Activated naive CD8-positive, alpha-beta T cell treated with anti-CD3 and anti-CD28 coated beads, Interleukin-2, amount 50 U/mL, for 16 hours (primary cell): ENCODE measurements around the gene HOXC10.

Experiments
- DNase-seq: peaks from one replicate; pipeline ENCODE4 v3.0.0-alpha.2; 2020; ENCODE audit warnings: low read depth, low spot score

The HOXC10 gene

GRCh38 chr12:54029529-54030441 lies 44.8 kb downstream of the HOXC10 start:
- DNase-seq: no peak

GRCh38 chr12:54030442-54030801 lies 45.5 kb downstream of the HOXC10 start:
- DNase-seq: no peak

DNA sequence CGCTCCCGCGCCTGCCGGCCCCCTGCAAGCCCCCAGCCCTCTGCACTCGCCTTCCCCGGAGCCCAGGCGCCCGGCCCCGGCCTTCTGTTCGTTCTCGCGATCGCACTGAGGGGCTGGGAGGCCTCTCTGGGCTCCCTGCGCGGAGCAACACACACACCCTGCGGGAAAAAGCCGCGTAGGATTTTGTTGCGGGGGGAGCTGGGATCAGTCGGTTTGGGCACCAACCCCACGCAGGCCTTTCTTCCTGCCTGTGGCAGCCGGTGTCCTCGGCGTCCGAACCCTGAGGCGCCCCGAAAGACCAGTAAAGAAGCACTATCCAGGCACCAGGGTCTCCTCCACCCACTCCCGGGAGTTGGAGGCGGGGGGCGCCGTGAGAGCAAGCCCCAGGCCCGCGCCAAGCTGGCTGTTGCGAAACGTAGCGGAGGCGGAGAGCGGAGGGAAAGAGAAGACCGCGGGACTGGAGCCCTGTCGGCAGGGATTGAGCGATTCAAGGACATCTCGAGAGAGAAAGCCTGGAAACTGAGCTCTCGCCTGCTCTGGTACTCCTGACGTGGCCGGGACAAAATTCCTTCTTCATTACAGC lies 46.0 kb downstream of the HOXC10 start:
- no peak for DNase-seq

DNA sequence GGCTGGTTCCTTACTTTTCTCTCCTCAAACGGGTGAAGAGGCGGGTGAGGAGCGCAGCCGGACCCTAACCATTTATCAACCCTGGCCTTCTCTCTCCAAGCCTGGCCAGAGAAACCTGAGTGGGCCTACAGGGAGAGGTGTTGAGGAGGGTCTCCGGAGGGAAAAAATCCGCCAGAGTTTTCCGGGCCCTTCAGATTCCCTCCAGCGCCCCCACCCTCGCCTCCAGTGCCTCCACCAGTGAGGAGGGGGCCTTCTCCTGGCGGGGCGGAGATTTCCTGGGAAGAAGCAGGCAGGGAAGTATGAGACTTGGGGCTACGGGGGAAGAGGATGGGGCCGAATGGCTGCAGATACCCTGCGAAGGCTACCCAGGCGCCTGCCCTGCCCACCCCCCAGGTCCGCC lies 46.5 kb downstream of the HOXC10 start:
- no peak for DNase-seq

- no peak for DNase-seq
Observed at GRCh38 chr12:54032086-54032619, 47.2 kb downstream of the HOXC10 start.

- DNase-seq: peak; percentile 40
Observed at GRCh38 chr12:54032627-54033100, 47.7 kb downstream of the HOXC10 start, which contains the start of gene HOXC5. Gene HOXC5, plus strand, starts transcription at chr12:54033050. Its CDS starts 73 bp downstream, at chr12:54033123.

DNA sequence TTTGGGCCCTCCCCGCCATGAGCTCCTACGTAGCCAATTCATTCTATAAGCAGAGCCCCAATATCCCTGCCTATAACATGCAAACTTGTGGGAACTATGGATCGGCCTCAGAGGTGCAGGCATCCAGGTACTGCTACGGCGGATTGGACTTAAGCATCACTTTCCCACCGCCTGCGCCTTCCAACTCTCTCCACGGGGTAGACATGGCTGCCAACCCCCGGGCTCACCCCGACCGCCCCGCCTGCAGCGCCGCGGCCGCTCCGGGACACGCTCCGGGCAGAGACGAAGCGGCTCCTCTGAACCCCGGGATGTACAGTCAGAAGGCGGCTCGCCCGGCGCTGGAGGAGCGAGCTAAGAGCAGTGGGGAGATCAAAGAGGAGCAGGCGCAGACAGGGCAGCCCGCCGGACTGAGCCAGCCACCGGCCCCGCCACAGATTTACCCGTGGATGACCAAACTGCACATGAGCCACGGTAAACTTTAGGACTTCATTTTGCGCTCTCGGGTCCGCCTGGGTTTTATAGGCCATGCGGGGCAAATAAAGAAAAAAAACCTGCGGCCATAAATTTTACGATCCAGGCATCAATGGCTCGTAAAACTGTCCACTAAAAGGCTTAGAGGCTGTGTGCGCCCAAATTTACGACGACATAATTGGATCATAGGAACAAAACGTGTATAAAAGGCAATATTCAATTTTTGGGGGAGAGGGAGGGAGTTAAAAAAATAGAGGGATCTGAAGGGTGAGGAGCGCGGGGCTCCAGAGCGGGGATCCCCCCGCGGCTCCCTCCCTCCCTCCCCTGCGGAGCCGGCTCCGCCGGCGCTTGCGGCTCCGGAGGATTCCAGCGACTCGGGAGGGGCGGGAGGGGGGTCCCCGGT lies 48.4 kb downstream of the HOXC10 start:
- DNase-seq: no peak

DNA sequence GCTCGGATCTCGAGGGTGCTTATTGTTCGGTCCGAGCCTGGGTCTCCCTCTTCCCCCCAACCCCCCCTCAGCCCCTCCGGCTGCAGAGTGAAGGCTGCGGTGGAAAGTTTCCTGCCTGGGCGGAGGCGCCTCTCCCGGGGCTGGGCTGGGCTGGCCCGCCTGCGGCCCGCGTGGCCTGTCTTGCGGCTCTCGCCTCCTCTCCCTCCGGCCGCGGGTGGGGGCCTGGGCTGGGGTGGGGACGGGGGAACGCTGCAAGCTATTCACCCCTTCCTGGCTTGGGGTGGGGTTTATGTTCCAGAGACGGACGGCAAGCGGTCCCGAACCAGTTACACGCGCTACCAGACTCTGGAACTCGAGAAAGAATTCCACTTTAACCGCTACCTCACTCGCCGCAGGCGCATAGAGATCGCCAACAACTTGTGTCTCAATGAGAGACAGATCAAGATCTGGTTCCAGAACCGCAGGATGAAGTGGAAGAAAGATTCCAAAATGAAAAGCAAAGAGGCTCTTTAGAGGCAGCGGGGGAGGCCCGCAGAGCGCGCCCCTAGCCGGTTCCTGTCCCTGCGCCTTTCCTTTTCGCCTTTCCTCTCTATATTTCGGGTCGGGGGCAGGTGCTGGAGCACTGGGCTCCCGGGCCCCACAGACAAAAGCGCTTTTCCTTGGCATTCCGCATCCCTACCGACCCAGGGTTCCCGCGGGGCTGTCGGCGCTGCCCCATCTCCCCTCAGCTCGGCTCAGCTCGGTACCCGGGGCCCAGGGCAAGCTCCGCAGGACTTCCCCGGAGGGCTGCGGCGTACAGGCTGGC lies 49.2 kb downstream of the HOXC10 start:
- DNase-seq: no peak

DNA sequence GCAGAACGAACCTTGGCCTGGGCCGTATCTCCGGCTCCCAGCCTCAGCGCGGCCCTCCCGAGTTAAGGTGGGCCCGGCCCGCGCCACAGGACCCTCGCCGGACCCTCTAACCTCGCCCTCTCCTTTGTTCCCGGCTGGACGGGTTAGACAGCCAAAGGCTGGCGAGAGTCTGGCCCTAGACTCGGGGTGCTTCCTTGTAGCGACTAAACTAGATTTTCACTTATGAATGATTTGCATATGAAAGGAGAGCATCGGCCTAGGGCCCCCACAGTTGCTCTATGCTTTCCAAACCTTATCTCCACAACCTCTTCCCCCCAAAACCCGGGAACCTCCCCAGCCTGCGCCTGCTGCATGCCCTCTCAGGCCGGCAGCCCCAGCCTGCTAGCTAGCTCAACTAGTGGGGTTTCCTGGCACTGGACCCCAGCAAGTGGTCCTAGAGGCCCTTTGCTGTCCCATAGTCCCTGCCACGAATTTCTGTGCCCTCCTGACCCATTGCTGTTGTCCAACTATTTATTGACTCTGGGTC lies 49.9 kb downstream of the HOXC10 start:
- DNase-seq: no peak

- DNase-seq: no peak
Observed at GRCh38 chr12:54035568-54036264, 50.8 kb downstream of the HOXC10 start.

GRCh38 chr12:54036620-54037359 lies 51.8 kb downstream of the HOXC10 start:
- DNase-seq: no peak

DNA sequence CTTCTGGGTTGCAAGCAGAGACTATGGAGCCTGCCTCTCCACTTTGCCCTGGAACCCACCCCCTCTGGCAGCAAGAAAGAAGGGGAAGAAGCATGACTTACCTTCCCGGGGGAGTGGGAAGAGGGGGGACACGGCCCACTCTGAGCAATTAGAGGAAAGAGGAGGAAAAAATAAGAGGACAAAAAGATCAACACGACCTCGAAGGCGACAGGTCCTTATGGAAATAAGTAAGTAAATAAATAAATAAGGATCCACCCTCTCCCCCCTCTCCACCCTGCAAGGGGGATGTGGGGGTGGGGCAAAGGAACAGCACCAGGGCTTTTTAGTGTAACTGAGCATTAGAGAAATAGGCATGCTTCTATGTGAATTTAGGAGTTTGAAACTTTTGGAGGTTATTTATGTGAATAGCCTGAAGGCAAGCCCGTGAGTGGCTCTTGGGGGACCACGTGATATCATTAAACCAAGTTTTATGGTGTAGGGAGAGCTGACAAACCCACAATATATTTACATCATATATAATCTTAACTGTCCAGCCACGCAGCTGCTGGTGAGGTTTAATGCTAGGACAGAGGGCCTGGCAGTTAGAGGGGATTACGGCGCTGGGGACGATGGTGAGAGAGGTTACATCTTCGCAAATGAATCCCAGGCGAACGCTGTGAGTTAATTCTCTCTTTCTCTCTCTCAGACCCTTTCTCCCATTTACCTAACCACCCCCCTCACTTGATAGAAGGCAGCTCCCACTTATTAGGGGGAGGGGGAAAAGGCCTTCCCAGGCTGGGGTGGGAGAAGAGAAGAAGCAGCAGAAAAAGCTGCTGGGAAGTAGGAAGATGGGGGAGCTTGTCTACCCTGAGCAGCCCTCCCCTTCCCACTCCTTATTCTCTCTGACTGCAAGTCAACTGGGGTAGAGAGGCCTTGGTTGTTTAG lies 52.7 kb downstream of the HOXC10 start:
- no peak for DNase-seq

- DNase-seq: no peak
Observed at GRCh38 chr12:54038284-54038870, 53.4 kb downstream of the HOXC10 start.

GRCh38 chr12:54038871-54039414 lies 54.0 kb downstream of the HOXC10 start:
- no peak for DNase-seq

DNA sequence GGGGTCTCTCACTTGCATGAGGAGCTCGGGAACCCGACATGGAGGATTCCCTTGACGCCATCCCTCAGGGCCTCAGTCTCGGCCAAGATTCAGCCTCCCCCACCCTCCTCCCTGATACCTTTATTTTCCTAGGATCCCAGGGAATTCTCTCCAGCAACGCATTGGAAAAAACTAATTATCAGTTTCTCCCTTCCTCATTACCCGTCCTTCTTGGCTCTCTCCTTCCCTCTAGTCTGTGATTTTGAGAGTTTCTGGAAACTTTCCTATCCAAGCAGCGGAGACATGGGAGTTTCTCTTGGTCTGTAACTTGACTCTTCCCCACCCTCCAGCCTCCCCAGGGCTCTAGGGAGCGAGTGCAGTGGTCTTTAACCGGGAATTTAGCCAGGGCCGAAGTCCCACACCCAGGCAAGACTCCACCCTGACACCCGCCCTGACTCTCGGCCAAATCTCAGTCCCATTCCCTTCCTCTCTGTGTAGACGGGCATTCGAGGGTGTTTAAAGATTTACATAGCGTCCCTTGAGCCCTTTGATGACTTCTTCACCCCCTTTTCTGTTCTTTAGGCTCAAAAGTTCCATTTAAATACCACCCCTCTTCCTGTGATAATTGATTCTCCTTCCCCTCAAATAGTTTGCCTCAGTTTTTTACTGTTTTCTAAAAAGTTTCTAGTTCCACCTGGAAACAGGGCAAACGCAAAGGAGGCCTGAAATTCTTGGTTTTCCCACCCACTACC lies 54.6 kb downstream of the HOXC10 start:
- no peak for DNase-seq
